Suppressor macrophage (primary cell): ENCODE results near the gene ATXN1.
"Not testable (repeated sequence)": the region's sequence is repeated elsewhere in the genome, so short reads cannot be mapped to it uniquely, and the experiment has no call there.

Source experiments
- DNase-seq, 4 experiments: peaks; one replicate each; pipeline ENCODE4 v3.0.0-alpha.2; 2020 to 2022

The ATXN1 gene

DNA sequence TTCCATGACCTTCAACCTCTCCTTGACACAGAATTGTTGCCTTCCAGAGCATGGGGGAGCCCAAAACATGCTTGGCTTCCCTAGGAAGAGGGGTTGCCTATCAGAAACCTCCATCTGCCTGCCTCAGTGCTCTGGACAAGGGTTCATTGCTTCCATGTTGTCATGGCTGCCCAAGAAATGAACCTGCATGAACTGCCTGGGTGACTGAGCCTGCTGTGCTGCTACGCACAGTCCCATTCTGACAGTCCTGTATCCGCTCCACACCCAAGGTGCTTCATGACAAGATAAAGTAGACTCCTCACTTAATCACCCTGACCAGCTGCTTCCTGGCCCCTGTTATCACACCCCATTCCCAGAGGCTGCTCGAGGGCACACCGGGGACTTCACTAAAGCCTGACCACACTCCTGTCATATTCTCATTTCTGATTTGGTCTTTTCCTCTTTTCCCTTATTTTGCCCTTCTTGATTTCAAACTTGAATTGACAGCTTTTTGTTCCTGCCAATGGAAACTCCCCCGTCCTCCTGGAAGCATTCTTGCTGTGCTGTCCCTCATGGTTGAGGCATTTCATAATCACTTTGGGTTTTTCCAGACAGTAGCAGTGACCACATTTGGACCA lies 491.0 kb downstream of the ATXN1 start:
- no peak for DNase-seq

GRCh38 chr6:16269442-16270070 lies 491.7 kb downstream of the ATXN1 start:
- DNase-seq = not testable (repeated sequence)

DNA sequence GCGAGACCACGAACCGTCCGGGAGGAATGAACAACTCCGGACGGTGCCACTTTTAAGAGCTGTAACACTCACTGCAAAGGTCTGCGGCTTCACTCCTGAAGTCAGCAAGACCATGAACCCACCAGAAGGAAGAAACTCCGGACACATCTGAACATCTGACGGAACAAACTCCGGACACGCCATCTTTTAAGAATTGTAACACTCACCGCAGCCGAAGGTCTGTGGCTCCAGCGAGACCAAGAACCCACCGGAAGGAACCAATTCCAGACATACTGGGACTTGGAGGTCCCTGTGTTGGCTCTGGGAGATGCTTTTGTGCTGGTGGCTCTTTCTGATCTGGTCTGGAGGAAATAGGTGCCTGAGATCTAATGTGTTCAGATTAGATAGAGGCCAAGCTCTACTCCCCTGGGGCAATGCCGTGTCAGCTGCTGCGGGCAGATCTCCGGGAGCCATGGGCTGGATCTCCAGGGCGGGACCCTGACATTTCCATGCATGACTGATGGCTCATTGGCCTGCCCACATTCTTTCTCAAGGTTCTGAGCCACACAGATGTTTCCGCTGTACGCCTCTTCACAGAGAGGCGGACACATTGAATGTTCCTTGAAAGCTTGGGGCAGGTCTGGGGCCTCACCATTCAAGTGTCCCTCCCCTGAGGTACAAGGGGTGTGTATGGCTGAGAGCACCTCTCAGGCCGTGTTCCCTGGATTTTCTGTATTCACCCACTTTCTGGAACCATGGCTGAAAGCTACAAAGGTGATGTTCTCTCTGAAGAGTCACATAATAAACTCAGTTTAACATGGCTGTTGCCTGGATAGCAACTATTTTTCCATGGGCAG lies 493.6 kb downstream of the ATXN1 start:
- DNase-seq = no peak

- DNase-seq = no peak
Measured at GRCh38 chr6:16265351-16266341, 495.6 kb downstream of the ATXN1 start.

GRCh38 chr6:16264785-16265184 lies 496.5 kb downstream of the ATXN1 start:
- no peak for DNase-seq

GRCh38 chr6:16263464-16264099 lies 497.7 kb downstream of the ATXN1 start:
- DNase-seq = not testable (repeated sequence)

GRCh38 chr6:16262773-16263172 lies 498.5 kb downstream of the ATXN1 start:
- DNase-seq = not testable (repeated sequence)

- DNase-seq = not testable (repeated sequence)
Measured at GRCh38 chr6:16260602-16261001, 500.7 kb downstream of the ATXN1 start.

GRCh38 chr6:16259604-16260003 lies 501.7 kb downstream of the ATXN1 start:
- DNase-seq = not testable (repeated sequence)

DNA sequence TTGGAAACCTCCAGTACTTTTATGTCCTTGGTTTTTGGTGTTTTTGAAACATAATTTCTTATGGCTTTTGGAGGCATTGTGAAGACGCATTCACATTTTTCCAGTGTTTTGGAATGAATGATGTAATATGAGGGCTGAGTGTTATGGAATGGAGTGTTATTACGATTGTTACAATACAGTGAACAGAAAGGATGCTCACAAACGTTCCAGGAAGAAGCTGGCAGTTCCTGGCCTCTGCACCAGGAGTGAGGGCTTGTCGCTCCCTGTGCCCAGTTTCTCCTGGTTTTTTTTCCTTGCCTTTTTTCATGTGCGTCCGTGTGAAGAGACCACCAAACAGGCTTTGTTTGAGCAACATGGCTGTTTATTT lies 502.6 kb downstream of the ATXN1 start:
- DNase-seq = no peak

DNA sequence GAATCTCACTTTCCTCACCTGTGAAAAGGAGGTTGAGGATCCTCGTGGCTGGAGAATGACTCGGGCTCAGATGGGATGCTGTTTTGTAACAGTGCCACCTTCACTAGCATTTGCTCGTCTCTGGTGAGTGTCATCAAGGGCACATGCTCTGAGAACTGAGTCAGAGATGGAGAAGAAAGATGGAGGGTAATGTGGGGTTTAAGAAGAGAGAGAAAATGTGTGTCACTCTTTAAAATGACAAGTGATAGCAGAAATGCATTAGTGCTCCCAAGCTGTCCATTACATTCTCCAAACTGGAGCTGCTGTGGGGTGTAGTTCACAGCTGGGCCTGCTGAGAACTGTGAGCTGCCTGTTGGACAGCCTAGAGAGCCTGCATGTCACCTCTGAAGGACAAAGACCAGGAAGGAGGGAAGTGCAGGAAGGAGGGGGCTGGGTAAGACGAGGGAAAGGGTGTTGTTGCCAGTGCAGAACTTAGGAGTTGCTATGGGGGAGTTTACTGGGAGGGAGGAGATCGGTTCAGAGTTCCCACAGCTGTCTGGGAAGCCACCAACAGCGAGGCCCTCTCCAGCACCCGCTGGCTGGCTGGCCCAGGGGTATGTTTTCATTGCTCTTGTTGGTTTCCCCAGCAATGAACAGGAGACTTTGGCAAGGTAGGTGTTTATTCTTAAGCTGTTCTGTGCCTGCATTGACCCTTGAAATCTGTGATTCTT lies 503.1 kb downstream of the ATXN1 start:
- no peak for DNase-seq

GRCh38 chr6:16256781-16257180 lies 504.5 kb downstream of the ATXN1 start:
- DNase-seq = no peak

- DNase-seq = no peak
Measured at GRCh38 chr6:16254535-16254934, 506.7 kb downstream of the ATXN1 start.

GRCh38 chr6:16253399-16254144 lies 507.7 kb downstream of the ATXN1 start:
- DNase-seq = no peak

DNA sequence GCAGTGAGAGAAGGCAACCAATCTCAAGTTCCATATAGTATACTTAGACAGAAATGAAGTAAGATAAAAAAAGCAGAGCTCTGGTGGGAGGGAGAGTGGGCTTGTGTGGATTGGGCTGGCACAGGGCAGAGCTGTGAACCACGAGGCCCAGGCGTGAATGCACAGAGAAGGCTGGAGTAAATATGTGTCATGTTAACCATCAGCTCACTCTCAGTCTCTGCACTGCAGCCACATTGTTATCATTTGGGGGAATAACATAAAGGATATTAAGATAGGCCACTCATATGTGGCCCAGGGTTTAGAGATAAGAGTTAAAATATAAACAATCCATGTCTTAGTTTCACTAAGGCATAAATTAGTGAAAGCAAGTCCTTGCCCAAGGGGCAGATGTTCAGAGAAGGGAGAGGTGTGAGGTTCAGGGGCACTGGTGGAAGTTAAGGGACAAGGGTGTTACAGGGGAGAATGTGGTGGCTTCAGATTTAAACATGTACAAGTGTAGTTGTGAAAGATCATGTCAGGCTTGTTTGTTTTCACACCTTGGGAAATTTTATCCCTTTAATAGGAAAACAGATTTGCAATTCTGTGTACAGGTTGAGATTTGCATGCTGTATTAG lies 508.5 kb downstream of the ATXN1 start:
- DNase-seq = no peak

DNA sequence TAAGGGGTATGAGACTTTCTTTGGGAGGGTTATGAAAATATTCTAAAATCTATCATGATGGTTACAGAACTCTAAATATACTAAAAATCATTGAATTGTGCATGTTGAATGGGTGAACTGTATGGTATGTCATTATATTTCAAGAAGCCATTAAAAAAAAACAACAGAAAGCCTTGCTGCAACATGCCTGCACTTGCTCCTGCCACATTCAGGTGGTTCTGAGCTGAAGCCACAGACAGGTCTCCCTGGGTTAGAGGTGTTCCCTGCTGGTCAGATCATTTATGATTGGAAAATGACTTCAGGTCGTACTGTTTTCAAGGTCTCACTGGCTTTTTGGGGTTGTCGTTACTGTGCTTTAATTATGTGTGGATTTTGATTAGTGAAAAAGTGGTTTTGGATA lies 509.6 kb downstream of the ATXN1 start:
- DNase-seq = no peak

DNA sequence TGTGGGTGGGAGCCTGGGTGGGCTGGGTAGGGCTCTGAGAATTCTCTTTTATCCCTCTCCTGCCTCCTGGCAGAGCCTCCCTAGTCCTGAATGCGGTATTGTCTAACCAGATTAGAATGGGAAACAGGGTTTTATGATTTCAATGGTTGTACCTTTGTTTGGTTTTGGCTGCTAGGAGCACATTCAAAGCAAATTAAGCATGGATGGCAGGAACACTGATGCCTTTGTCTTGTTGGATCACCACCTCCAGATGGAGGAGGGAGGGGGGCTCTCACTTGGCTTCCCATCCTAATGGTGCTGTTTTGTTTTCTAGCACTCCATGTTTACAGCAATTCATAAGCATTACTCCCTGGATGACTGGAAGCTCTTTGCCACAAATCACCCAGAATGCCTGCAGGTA lies 511.3 kb downstream of the ATXN1 start:
- DNase-seq = no peak
